Transverse colon (tissue), 4 donors: ENCODE measurements around the gene SLC16A4. TPM values are rescaled to one million over a fixed set of nuclear protein-coding genes. Genes with fewer than 3 reads are reported as not detected.

Experiments used
- DNase-seq: peaks from one replicate; pipeline ENCODE4 v3.0.0-alpha.2; 2019
- H3K27ac ChIP-seq, 4 donors: fragments of 200-600 bp; sonication (generic); 2 replicates each; pipeline ENCODE4 v1.5.1; 2016 to 2018; ENCODE audit warnings: inconsistent platforms in 4 of 4
- H3K27me3 ChIP-seq: fragments of 200-600 bp; sonication (generic); 2 replicates; pipeline ENCODE4 v1.5.1; 2017; ENCODE audit warnings: inconsistent platforms
- H3K36me3 ChIP-seq, 4 donors: fragments of 200-600 bp; sonication (generic); 2 replicates each; pipeline ENCODE4 v1.5.1; 2017 to 2019; ENCODE audit warnings: inconsistent platforms in 4 of 4
- H3K4me1 ChIP-seq, 4 donors: fragments of 200-600 bp; sonication (generic); 2 replicates each; pipeline ENCODE4 v1.5.1; 2017 to 2020; ENCODE audit warnings: inconsistent platforms in 4 of 4
- H3K4me3 ChIP-seq, 4 donors: fragments of 200-600 bp; sonication (generic); 1 replicate in 1 of 4; 2 replicates in 3 of 4; pipeline versions ENCODE4 v1.5.1 to v1.6.1; 2017 to 2019; ENCODE audit warnings: inconsistent platforms in 4 of 4
- H3K9me3 ChIP-seq, 2 donors: fragments of 200-600 bp; sonication (generic); 2 replicates each; pipeline ENCODE4 v1.5.1; 2017 to 2019; ENCODE audit warnings: inconsistent platforms in 2 of 2
- EP300 ChIP-seq: sonication (generic); formaldehyde crosslinking; IDR thresholded peaks from one replicate; pipeline ENCODE4 v1.6.1; 2017; ENCODE audit warnings: antibody characterized with exemption, low read depth
- POLR2A ChIP-seq: fragments of 450-650 bp; IDR thresholded peaks from one replicate; pipeline ENCODE4 v1.6.1; 2016; ENCODE audit warnings: antibody characterized with exemption, mild to moderate bottlenecking, moderate library complexity
- POLR2AphosphoS5 ChIP-seq, 3 donors: sonication (generic); formaldehyde crosslinking; IDR thresholded peaks; one replicate each; pipeline ENCODE4 v1.6.1; 2016; ENCODE audit warnings: antibody characterized with exemption in 3 of 3
- WGBS, 2 donors: methylation state at CpG; one replicate each; pipeline ENCODE4 v1.1.5; 2018; ENCODE audit warnings: low coverage in 1 of 2; 5-methylcytosine and 5-hydroxymethylcytosine counted together
- in situ Hi-C, 4 donors: fragments of 200-750 bp; cut with MboI; loops; one replicate each; pipeline versions ENCODE4 v1.15.0 to v1.15.1; 2017; ENCODE audit warnings: low sequenced_read_pairs in 3 of 4, low pct_ligation_motif_present in 1 of 4, low pct_unique_long_range_greater_than_20kb in 1 of 4
- intact Hi-C: fragments of 100-400 bp; cut with DNase I; formaldehyde crosslinking; loops from one replicate; pipeline ENCODE4 v1.15.1; 2023; ENCODE audit warnings: low total_unique reads
- total RNA-seq, 4 donors: library from RNA; depleted of rRNA; stranded (reverse); fragments of >200 nt; gene quantifications; one replicate each; pipeline ENCODE4 v1.1.0, GENCODE V29; 2016
- TF ChIP-seq, protein P1 (sequence below), 5 experiments: fragments of 200-600 bp in 3 of 5; fragments of 450-650 bp in 2 of 5; sonication (generic) in 3 of 5; IDR thresholded peaks; 1 replicate in 2 of 5; 2 replicates in 3 of 5; pipeline ENCODE4 v1.5.1; 2016 to 2017; ENCODE audit warnings: antibody characterized with exemption in 5 of 5, inconsistent platforms in 3 of 5, mild to moderate bottlenecking in 2 of 5, moderate library complexity in 1 of 5

SLC16A4 gene
- total RNA-seq, 4 donors from 2014 or later, result 1.4 to 3.7 (median 3.2) TPM; not detected in 1

DNA sequence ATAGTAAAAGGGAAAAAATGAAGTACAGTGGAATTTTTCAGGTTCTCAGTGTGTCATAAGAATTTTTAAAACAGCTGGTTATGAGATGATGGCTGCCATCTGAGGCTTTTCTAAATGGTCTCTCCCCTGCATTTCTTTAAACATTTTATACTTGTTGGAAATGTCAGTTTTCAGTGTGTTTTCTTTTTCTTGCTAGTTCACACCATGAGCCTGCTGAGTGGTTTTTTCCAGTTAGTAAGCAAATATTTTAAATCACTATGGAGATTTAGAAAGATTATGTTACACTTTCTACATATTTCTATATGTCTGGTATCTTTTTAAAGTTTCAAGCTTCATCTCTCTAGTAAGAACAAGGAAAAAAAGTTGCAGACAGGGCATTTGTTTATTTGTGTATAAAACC is 42.1 kb downstream of the SLC16A4 start:
- Histone ChIP-seq H3K9me3 (no peaks in the 10 kb centered on the region), H3K4me1 (peaks cover 6 to 84% (median 36%) of the 10 kb centered on the region in 4 donors), H3K4me3 (no peak overlapping the region), H3K27ac (no peak overlapping the region), H3K27me3 (no peaks in the 10 kb centered on the region), H3K36me3 (peaks cover 0 to 9% (median 4%) of the 10 kb centered on the region in 4 donors)
- in situ Hi-C loops (loop anchor here in 2 of 4 donors (10.0 to 25.0 kb wide), 2 partner anchors 56 to 311 kb away; partner anchors contain the start of genes LAMTOR5 (in 1 of the 2) and STRIP1 (in 1 of the 2)), intact Hi-C loops (no loop called here)
- TF ChIP-seq POLR2AphosphoS5 (IDR thresholded peaks at IDR 0.05) (no peak), EP300 (no peak), POLR2A (no peak)
- TF ChIP-seq, protein P1, sequence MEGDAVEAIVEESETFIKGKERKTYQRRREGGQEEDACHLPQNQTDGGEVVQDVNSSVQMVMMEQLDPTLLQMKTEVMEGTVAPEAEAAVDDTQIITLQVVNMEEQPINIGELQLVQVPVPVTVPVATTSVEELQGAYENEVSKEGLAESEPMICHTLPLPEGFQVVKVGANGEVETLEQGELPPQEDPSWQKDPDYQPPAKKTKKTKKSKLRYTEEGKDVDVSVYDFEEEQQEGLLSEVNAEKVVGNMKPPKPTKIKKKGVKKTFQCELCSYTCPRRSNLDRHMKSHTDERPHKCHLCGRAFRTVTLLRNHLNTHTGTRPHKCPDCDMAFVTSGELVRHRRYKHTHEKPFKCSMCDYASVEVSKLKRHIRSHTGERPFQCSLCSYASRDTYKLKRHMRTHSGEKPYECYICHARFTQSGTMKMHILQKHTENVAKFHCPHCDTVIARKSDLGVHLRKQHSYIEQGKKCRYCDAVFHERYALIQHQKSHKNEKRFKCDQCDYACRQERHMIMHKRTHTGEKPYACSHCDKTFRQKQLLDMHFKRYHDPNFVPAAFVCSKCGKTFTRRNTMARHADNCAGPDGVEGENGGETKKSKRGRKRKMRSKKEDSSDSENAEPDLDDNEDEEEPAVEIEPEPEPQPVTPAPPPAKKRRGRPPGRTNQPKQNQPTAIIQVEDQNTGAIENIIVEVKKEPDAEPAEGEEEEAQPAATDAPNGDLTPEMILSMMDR (IDR thresholded peaks at IDR 0.05), result no peak
- DNase-seq, result no peak

DNA sequence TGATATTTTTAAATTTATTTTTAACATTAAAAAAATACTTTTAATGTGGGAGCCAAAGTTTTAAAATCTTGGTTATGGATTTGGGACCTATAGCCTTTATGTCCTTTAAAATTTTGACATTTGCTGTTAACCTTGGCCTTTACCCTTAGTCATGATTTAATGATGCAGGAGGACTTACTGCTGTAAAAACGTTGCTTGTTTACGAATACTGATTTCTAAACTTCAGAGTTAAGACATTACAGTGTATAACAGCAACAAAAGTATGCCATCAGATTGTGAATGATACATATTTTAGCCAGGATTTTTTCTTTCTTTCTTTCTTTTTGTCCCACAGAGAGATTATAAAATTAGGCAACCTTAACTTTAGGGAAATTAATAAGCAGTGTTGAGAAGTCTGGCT is 42.8 kb downstream of the SLC16A4 start:
- H3K27ac ChIP-seq, result no peak overlapping the region
- intact Hi-C loops, result no loop called here

DNA sequence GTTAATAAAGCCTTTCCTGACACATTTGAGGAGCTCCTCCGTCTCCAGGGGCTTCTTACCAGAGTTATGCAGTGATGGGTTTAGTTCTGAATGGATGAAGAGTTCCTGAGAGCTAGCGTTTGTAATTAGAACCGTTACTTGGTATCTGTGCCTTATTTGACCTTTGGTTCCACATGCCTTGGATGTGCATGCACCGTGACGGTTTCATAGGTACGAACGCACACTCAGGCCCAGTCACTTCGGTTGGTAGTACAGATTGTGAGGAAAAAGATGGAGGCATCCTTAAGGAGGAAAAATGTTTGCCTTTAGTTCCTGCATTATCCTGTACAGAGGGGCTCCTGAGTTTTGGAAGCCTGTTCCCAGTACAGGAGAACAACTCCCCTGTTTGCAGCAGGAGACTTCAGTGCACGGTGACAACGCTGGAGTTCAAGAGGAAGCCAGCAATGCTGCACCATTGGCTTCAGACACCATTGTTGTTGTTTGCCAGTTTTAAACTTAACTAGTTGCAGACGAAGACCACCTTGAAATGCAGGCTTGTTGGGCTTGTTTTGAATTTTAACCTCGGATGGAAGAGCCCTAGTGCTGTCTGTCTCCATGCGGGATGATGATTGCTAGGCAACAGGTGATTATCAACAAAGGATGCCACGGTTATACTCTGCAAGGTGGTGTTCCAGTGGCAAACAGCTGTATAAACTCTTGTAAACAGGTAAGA is 43.5 kb downstream of the SLC16A4 start:
- H3K9me3 ChIP-seq, result no peaks in the 10 kb centered on the region
- no peak overlapping the region for H3K27ac ChIP-seq
- in situ Hi-C loops, result loop anchor here in 2 of 4 donors (10.0 to 25.0 kb wide), 2 partner anchors 57 to 310 kb away; partner anchors contain the start of genes LAMTOR5 (in 1 of the 2) and STRIP1 (in 1 of the 2)
- DNase-seq, result no peak
- H3K27me3 ChIP-seq, result no peaks in the 10 kb centered on the region
- 72% methylated on average over 11 to 14 of the region's 14 CpGs for WGBS, 2 donors
- no peak for TF ChIP-seq EP300
- TF ChIP-seq, protein P1 (IDR thresholded peaks at IDR 0.05), result no peak
- no peak for TF ChIP-seq POLR2AphosphoS5 (IDR thresholded peaks at IDR 0.05)
- no peak for TF ChIP-seq POLR2A
- intact Hi-C loops, result no loop called here
- H3K36me3 ChIP-seq, result peaks cover 0 to 14% (median 4%) of the 10 kb centered on the region in 4 donors
- H3K4me3 ChIP-seq, result no peak overlapping the region
- H3K4me1 ChIP-seq, result peaks cover 9 to 98% (median 50%) of the 10 kb centered on the region in 4 donors

More for the DNA sequence above, 42.8 kb downstream of the SLC16A4 start:
- Histone ChIP-seq H3K27me3 (no peaks in the 10 kb centered on the region), H3K36me3 (peaks cover 0 to 14% (median 4%) of the 10 kb centered on the region in 4 donors), H3K9me3 (no peaks in the 10 kb centered on the region), H3K4me1 (peaks cover 9 to 91% (median 43%) of the 10 kb centered on the region in 4 donors), H3K4me3 (no peak overlapping the region)
- DNase-seq, result no peak
- in situ Hi-C loops, result loop anchor here in 2 of 4 donors (10.0 to 25.0 kb wide), 2 partner anchors 57 to 311 kb away; partner anchors contain the start of genes LAMTOR5 (in 1 of the 2) and STRIP1 (in 1 of the 2)
- 26 to 34% methylated on average over 2 of the region's 2 CpGs for WGBS, 2 donors
- TF ChIP-seq POLR2AphosphoS5 (IDR thresholded peaks at IDR 0.05), result no peak
- TF ChIP-seq, protein P1 (IDR thresholded peaks at IDR 0.05), result no peak
- TF ChIP-seq EP300, result no peak
- TF ChIP-seq POLR2A, result no peak

DNA sequence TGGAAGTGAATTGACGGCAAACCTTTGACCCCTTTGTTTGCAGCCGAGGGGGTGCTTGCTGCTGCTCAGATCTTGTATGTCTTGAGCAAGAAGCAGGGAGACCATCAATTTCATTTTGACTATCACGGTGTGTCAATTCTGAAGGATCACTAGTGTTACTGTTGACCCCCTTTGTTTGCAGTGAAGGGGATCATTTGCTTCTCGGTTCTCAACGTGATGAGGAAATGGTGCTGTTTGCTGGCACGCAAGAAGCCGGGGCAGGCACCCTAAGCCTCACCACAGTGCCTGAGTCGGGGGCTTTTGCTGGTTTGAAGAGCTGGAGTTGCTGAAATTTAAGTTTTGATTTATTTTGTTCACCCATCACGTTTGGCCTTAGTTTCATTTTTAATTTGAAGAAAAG is 44.1 kb downstream of the SLC16A4 start:
- H3K27me3 ChIP-seq, result no peaks in the 10 kb centered on the region
- TF ChIP-seq EP300, result no peak
- no peak for TF ChIP-seq POLR2A
- no peak for TF ChIP-seq POLR2AphosphoS5 (IDR thresholded peaks at IDR 0.05)
- TF ChIP-seq, protein P1 (IDR thresholded peaks at IDR 0.05), result no peak
- intact Hi-C loops, result no loop called here
- DNase-seq, result no peak
- H3K9me3 ChIP-seq, result no peaks in the 10 kb centered on the region
- no peak overlapping the region for H3K4me3 ChIP-seq
- 62 to 65% methylated on average over 4 to 9 of the region's 9 CpGs for WGBS, 2 donors
- peaks cover 15 to 98% (median 56%) of the 10 kb centered on the region in 4 donors for H3K4me1 ChIP-seq
- H3K27ac ChIP-seq, result no peak overlapping the region
- peaks cover 0 to 14% (median 4%) of the 10 kb centered on the region in 4 donors for H3K36me3 ChIP-seq
- in situ Hi-C loops, result loop anchor here in 2 of 4 donors (10.0 to 25.0 kb wide), 2 partner anchors 58 to 309 kb away; partner anchors contain the start of genes LAMTOR5 (in 1 of the 2) and STRIP1 (in 1 of the 2)
